OCI-LY3 (cell line): ENCODE measurements around the gene MYO5A.
"Not testable (repeated sequence)": the region's sequence is repeated elsewhere in the genome, so short reads cannot be mapped to it uniquely, and the experiment has no call there.

Experiments used
- H2AFZ ChIP-seq: fragments of 200-600, 300-600 bp; shearing (Covaris generic); 2 replicates; pipeline ENCODE4 v1.6.0; 2014; ENCODE audit warnings: antibody characterized with exemption, low read depth, low read length
- H3K27ac ChIP-seq: fragments of 200-600, 300-600 bp; sonication (generic); 2 replicates; pipeline ENCODE4 v1.5.1; 2014; ENCODE audit warnings: mild to moderate bottlenecking, low read length, moderate library complexity, mixed read lengths
- H3K27me3 ChIP-seq: fragments of 200-600, 300-600 bp; sonication (generic); 2 replicates; pipeline ENCODE4 v1.6.1; 2014; ENCODE audit warnings: low read depth, low read length, mixed read lengths
- H3K36me3 ChIP-seq: fragments of 200-600, 300-600 bp; sonication (generic); replicated peaks from 2 replicates; pipeline ENCODE3; 2014; ENCODE audit warnings: low read depth, low read length, mixed read lengths
- H3K4me1 ChIP-seq: fragments of 300-600, 200-600 bp; sonication (generic); 2 replicates; pipeline ENCODE4 v1.6.1; 2014; ENCODE audit warnings: low read length, mixed read lengths
- H3K4me2 ChIP-seq: fragments of 200-600, 300-600 bp; sonication (generic); 2 replicates; pipeline ENCODE4 v1.6.1; 2014; ENCODE audit warnings: low read length, mixed read lengths
- H3K4me3 ChIP-seq: fragments of 300-600, 200-600 bp; sonication (generic); 2 replicates; pipeline ENCODE4 v1.5.1; 2014; ENCODE audit warnings: antibody characterized with exemption, mild to moderate bottlenecking, low read length, moderate library complexity
- H3K79me2 ChIP-seq: fragments of 300-600, 200-600 bp; shearing (Covaris generic); 2 replicates; pipeline ENCODE4 v1.6.1; 2014; ENCODE audit warnings: mild to moderate bottlenecking, low read length, mixed read lengths
- H3K9ac ChIP-seq: fragments of 300-600, 200-600 bp; shearing (Covaris generic); 2 replicates; pipeline ENCODE4 v1.6.0; 2014; ENCODE audit warnings: mild to moderate bottlenecking, low read length, moderate library complexity
- H3K9me3 ChIP-seq: fragments of 200-600, 300-600 bp; shearing (Covaris generic); 2 replicates; pipeline ENCODE4 v1.6.1; 2014; ENCODE audit warnings: low read length, mixed read lengths; ENCODE audit not compliant: insufficient read depth
- H4K20me1 ChIP-seq: fragments of 200-600, 300-600 bp; sonication (generic); 2 replicates; pipeline ENCODE4 v1.6.1; 2016; ENCODE audit warnings: low read length, mixed read lengths; ENCODE audit not compliant: insufficient read depth
- CTCF ChIP-seq: fragments of 200-600, 300-600 bp; sonication (generic); IDR thresholded peaks from 2 replicates; pipeline ENCODE4 v1.5.1; 2014; ENCODE audit warnings: antibody characterized with exemption, low read length, low read depth
- EZH2phosphoT487 ChIP-seq: fragments of 200-600 bp; shearing (Covaris generic); IDR thresholded peaks from 2 replicates; pipeline ENCODE4 v1.6.1; 2018; ENCODE audit warnings: antibody characterized with exemption, mixed run types, low read depth

The MYO5A gene

GRCh38 chr15:52514482-52514881, 14.2 kb downstream of the MYO5A start:
- peaks cover 87% of the 10 kb centered on the region for H3K79me2 ChIP-seq
- no peak overlapping the region for H3K4me2 ChIP-seq
- TF ChIP-seq CTCF, result no peak
- TF ChIP-seq EZH2phosphoT487, result no peak
- H3K9ac ChIP-seq, result no peak overlapping the region
- no peak overlapping the region for H3K27ac ChIP-seq
- no peaks in the 10 kb centered on the region for H3K9me3 ChIP-seq
- no peaks in the 10 kb centered on the region for H3K27me3 ChIP-seq
- no peak overlapping the region for H2AFZ ChIP-seq
- H4K20me1 ChIP-seq, result peaks cover 56% of the 10 kb centered on the region
- no peaks in the 10 kb centered on the region for H3K36me3 ChIP-seq
- no peak overlapping the region for H3K4me3 ChIP-seq
- peaks cover 5% of the 10 kb centered on the region; the same call in 1 of the 2 replicates for H3K4me1 ChIP-seq

GRCh38 chr15:52512869-52513268, 15.8 kb downstream of the MYO5A start:
- peaks cover 53% of the 10 kb centered on the region for H4K20me1 ChIP-seq
- not testable (repeated sequence) for H3K9ac ChIP-seq, H3K27ac ChIP-seq

GRCh38 chr15:52511084-52511483, 17.6 kb downstream of the MYO5A start:
- H3K4me3 ChIP-seq, result no peak overlapping the region
- H3K4me2 ChIP-seq, result no peak overlapping the region
- peaks cover 13% of the 10 kb centered on the region; the same call in 1 of the 2 replicates for H3K4me1 ChIP-seq
- H3K27me3 ChIP-seq, result no peaks in the 10 kb centered on the region
- TF ChIP-seq EZH2phosphoT487 (no peak), CTCF (no peak)
- H2AFZ ChIP-seq, result no peak overlapping the region
- no peak overlapping the region for H3K9ac ChIP-seq
- no peaks in the 10 kb centered on the region for H3K36me3 ChIP-seq
- H4K20me1 ChIP-seq, result peaks cover 46% of the 10 kb centered on the region
- no peaks in the 10 kb centered on the region for H3K9me3 ChIP-seq
- peaks cover 88% of the 10 kb centered on the region for H3K79me2 ChIP-seq
- H3K27ac ChIP-seq, result no peak overlapping the region

More at GRCh38 chr15:52512869-52513268, 15.8 kb downstream of the MYO5A start:
- not testable (repeated sequence) for H3K4me2 ChIP-seq, H2AFZ ChIP-seq, H3K36me3 ChIP-seq, H3K4me3 ChIP-seq, H3K4me1 ChIP-seq, H3K9me3 ChIP-seq, H3K27me3 ChIP-seq
- H3K79me2 ChIP-seq, result peaks cover 88% of the 10 kb centered on the region

- Histone ChIP-seq H3K4me1 (peaks cover 23% of the 10 kb centered on the region), H3K36me3 (no peaks in the 10 kb centered on the region), H3K4me3 (no peak overlapping the region), H3K27me3 (no peaks in the 10 kb centered on the region), H3K79me2 (peaks cover 86% of the 10 kb centered on the region), H3K9me3 (no peaks in the 10 kb centered on the region), H3K27ac (no peak overlapping the region), H3K4me2 (no peak overlapping the region), H2AFZ (no peak overlapping the region), H4K20me1 (peaks cover 35% of the 10 kb centered on the region), H3K9ac (no peak overlapping the region)
- no peak for TF ChIP-seq CTCF
Observed at GRCh38 chr15:52509500-52510245, 19.0 kb downstream of the MYO5A start.
